Activated CD8-positive, alpha-beta memory T cell treated with anti-CD3 and anti-CD28 coated beads for 48 hours (primary cell): ENCODE data around the gene WBP2.
A peak's percentile ranks its signal among the peaks of the same experiment; 100 is the strongest.

ENCODE experiments used
- DNase-seq, 3 experiments: peaks; one replicate each; pipeline ENCODE4 v3.0.0-alpha.2; 2020; ENCODE audit warnings: low read depth in 2 of 3, low spot score in 2 of 3

The WBP2 gene

GRCh38 chr17:75831032-75831571, 24.0 kb downstream of the WBP2 start:
- no peak for DNase-seq

- no peak for DNase-seq
Measured at GRCh38 chr17:75830164-75831031, 24.7 kb downstream of the WBP2 start.

GRCh38 chr17:75829747-75830146, 25.4 kb downstream of the WBP2 start:
- DNase-seq: no peak

GRCh38 chr17:75828741-75829140, 26.4 kb downstream of the WBP2 start:
- DNase-seq: no peak

GRCh38 chr17:75828076-75828400, 27.1 kb downstream of the WBP2 start:
- DNase-seq: no peak

- peak in 1 of 3 experiments; percentile 51 for DNase-seq
Measured at GRCh38 chr17:75827308-75828075, 27.6 kb downstream of the WBP2 start.

- no peak for DNase-seq
Measured at GRCh38 chr17:75826561-75827307, 28.4 kb downstream of the WBP2 start.

GRCh38 chr17:75825748-75826370, 29.3 kb downstream of the WBP2 start:
- no peak for DNase-seq

GRCh38 chr17:75825149-75825552, 30.0 kb downstream of the WBP2 start:
- DNase-seq: no peak

- no peak for DNase-seq
Measured at GRCh38 chr17:75824666-75825065, 30.5 kb downstream of the WBP2 start.

- DNase-seq: no peak
Measured at GRCh38 chr17:75824050-75824552, 31.0 kb downstream of the WBP2 start.

- DNase-seq: no peak
Measured at GRCh38 chr17:75823257-75824041, 31.7 kb downstream of the WBP2 start.

GRCh38 chr17:75822800-75823166, 32.4 kb downstream of the WBP2 start:
- no peak for DNase-seq

GRCh38 chr17:75822119-75822799, 32.9 kb downstream of the WBP2 start:
- no peak for DNase-seq

GRCh38 chr17:75821552-75821951, 33.6 kb downstream of the WBP2 start:
- DNase-seq: no peak

GRCh38 chr17:75820094-75821080, 34.7 kb downstream of the WBP2 start:
- DNase-seq: no peak

GRCh38 chr17:75819678-75820077, 35.5 kb downstream of the WBP2 start:
- no peak for DNase-seq

GRCh38 chr17:75819116-75819515, 36.0 kb downstream of the WBP2 start:
- no peak for DNase-seq
